Neuronal stem cell (in vitro differentiated cells): ENCODE measurements around the gene GPR108.
"Not testable (repeated sequence)": the region's sequence is repeated elsewhere in the genome, so short reads cannot be mapped to it uniquely, and the experiment has no call there.

ENCODE experiments used
- DNase-seq: peaks from one replicate; pipeline ENCODE4 v3.0.0-alpha.2; 2013; ENCODE audit warnings: low spot score
- H2AFZ ChIP-seq: one replicate; pipeline ENCODE4 v1.6.1; 2013; ENCODE audit warnings: mild to moderate bottlenecking, low read length, inconsistent platforms
- H2AK5ac ChIP-seq: 2 replicates; pipeline ENCODE4 v1.6.1; 2013; ENCODE audit warnings: low read depth, mild to moderate bottlenecking, inconsistent platforms, low read length, moderate library complexity, mixed read lengths
- H2BK120ac ChIP-seq: 2 replicates; pipeline ENCODE4 v1.6.1; 2013; ENCODE audit warnings: low read depth, mild to moderate bottlenecking, inconsistent platforms, low read length, moderate library complexity, mixed read lengths
- H2BK12ac ChIP-seq: one replicate; pipeline ENCODE4 v1.6.1; 2013; ENCODE audit warnings: low read length, inconsistent platforms
- H2BK15ac ChIP-seq: 2 replicates; pipeline ENCODE4 v1.6.1; 2013; ENCODE audit warnings: mild to moderate bottlenecking, low read length, inconsistent platforms, mixed read lengths
- H2BK5ac ChIP-seq: one replicate; pipeline ENCODE4 v1.6.1; 2013; ENCODE audit warnings: inconsistent platforms, mild to moderate bottlenecking, low read length, moderate library complexity
- H3K14ac ChIP-seq: one replicate; pipeline ENCODE4 v1.6.1; 2013; ENCODE audit warnings: low read length, inconsistent platforms
- H3K18ac ChIP-seq: 2 replicates; pipeline ENCODE4 v1.6.1; 2013; ENCODE audit warnings: low read length, inconsistent platforms
- H3K23ac ChIP-seq: 2 replicates; pipeline ENCODE4 v1.6.1; 2013; ENCODE audit warnings: low read depth, mild to moderate bottlenecking, mixed read lengths, low read length, inconsistent platforms; ENCODE audit not compliant: poor library complexity
- H3K27ac ChIP-seq: replicated peaks from 3 replicates; pipeline ENCODE4 v1.5.1; 2013; ENCODE audit warnings: low read length, inconsistent platforms
- H3K27me3 ChIP-seq, 3 experiments: 2 replicates each; pipeline ENCODE4 v1.6.1; 2013; ENCODE audit warnings: low read length in 3 of 3, mild to moderate bottlenecking in 2 of 3, inconsistent platforms in 1 of 3, low read depth in 1 of 3, mixed read lengths in 1 of 3, moderate library complexity in 1 of 3; ENCODE audit not compliant: control insufficient read depth in 3 of 3, insufficient read depth in 3 of 3
- H3K36me3 ChIP-seq, 2 donors: replicated peaks in 1 of 2; 2 replicates each; pipeline ENCODE4 v1.6.1; 2013; ENCODE audit warnings: low read length in 2 of 2; ENCODE audit not compliant: control insufficient read depth in 2 of 2, insufficient read depth in 2 of 2
- H3K4ac ChIP-seq: 2 replicates; pipeline ENCODE4 v1.6.1; 2013; ENCODE audit warnings: inconsistent platforms, mild to moderate bottlenecking, low read length, moderate library complexity
- H3K4me1 ChIP-seq, 2 donors: 1 replicate in 1 of 2; 2 replicates in 1 of 2; pipeline ENCODE4 v1.6.1; 2013; ENCODE audit warnings: low read length in 2 of 2, low read depth in 1 of 2; ENCODE audit not compliant: control insufficient read depth in 2 of 2, insufficient read depth in 1 of 2
- H3K4me2 ChIP-seq: one replicate; pipeline ENCODE4 v1.6.1; 2013; ENCODE audit warnings: mild to moderate bottlenecking, low read length, inconsistent platforms; ENCODE audit not compliant: insufficient read depth, poor library complexity, severe bottlenecking
- H3K4me3 ChIP-seq, 2 donors: 2 replicates each; pipeline ENCODE4 v1.5.1; 2013; ENCODE audit warnings: low read length in 2 of 2, mild to moderate bottlenecking in 2 of 2, inconsistent platforms in 1 of 2, moderate library complexity in 1 of 2
- H3K79me1 ChIP-seq: one replicate; pipeline ENCODE4 v1.6.1; 2013; ENCODE audit warnings: low read depth, mild to moderate bottlenecking, inconsistent platforms, low read length, moderate library complexity
- H3K9ac ChIP-seq: one replicate; pipeline ENCODE4 v1.6.1; 2013; ENCODE audit warnings: mild to moderate bottlenecking, low read depth, low read length, inconsistent platforms; ENCODE audit not compliant: poor library complexity
- H3K9me3 ChIP-seq, 2 donors: replicated peaks in 1 of 2; 2 replicates each; pipeline versions ENCODE3 to v1.6.1; 2013; ENCODE audit warnings: low read length in 2 of 2, mild to moderate bottlenecking in 2 of 2, inconsistent platforms in 1 of 2, low read depth in 1 of 2, mixed read lengths in 1 of 2, moderate library complexity in 1 of 2; ENCODE audit not compliant: control insufficient read depth in 2 of 2, insufficient read depth in 1 of 2
- H4K8ac ChIP-seq: one replicate; pipeline ENCODE4 v1.6.1; 2013; ENCODE audit warnings: low read depth, mild to moderate bottlenecking, inconsistent platforms, low read length, moderate library complexity
- H4K91ac ChIP-seq: one replicate; pipeline ENCODE4 v1.6.1; 2013; ENCODE audit warnings: low read length, low read depth, mild to moderate bottlenecking, inconsistent platforms; ENCODE audit not compliant: poor library complexity
- WGBS, 2 donors: extraction: QIAGEN DNeasy Blood & Tissue Kit; methylation state at CpG; one replicate each; pipeline ENCODE4 v1.1.7; 2013; ENCODE audit warnings: missing lambda C conversion rate in 2 of 2, mixed read lengths in 1 of 2; ENCODE audit not compliant: insufficient read length in 2 of 2, insufficient replicate concordance in 1 of 2; ENCODE audit errors: extremely low coverage in 2 of 2; 5-methylcytosine and 5-hydroxymethylcytosine counted together

The GPR108 gene

GRCh38 chr19:6752256-6753177 lies 15.1 kb upstream of the GPR108 start:
- H3K4me3 ChIP-seq: peak overlapping the region in 1 of 2 donors; percentile 72

GRCh38 chr19:6751189-6751588 lies 13.8 kb upstream of the GPR108 start:
- peaks cover 33 to 59% of the 10 kb centered on the region in 2 donors for H3K36me3 ChIP-seq
- H4K91ac ChIP-seq: no peak overlapping the region
- no CpG with 5 or more reads among the region's 16 CpGs for WGBS, 2 donors

More at GRCh38 chr19:6752256-6753177, 15.1 kb upstream of the GPR108 start:
- Histone ChIP-seq H3K27ac (no peak overlapping the region), H3K14ac (no peak overlapping the region), H2BK12ac (no peak overlapping the region), H4K91ac (no peak overlapping the region), H3K9me3 (no peaks in the 10 kb centered on the region), H3K4ac (no peak overlapping the region), H2BK15ac (peak overlapping the region; percentile 9), H3K9ac (peak overlapping the region; percentile 77), H3K4me1 (peaks cover 0 to 5% of the 10 kb centered on the region in 2 donors), H3K27me3 (no peaks in the 10 kb centered on the region), H2AK5ac (peak overlapping the region; percentile 74), H3K4me2 (peak overlapping the region; percentile 89), H3K18ac (peak overlapping the region; percentile 96), H3K36me3 (peaks cover 23 to 46% of the 10 kb centered on the region in 2 donors), H3K79me1 (no peaks in the 10 kb centered on the region), H4K8ac (no peak overlapping the region), H3K23ac (peak overlapping the region; percentile 98), H2AFZ (no peak overlapping the region), H2BK5ac (no peak overlapping the region), H2BK120ac (no peak overlapping the region)
- no CpG with 5 or more reads among the region's 50 CpGs for WGBS, 2 donors
- no peak for DNase-seq

DNA sequence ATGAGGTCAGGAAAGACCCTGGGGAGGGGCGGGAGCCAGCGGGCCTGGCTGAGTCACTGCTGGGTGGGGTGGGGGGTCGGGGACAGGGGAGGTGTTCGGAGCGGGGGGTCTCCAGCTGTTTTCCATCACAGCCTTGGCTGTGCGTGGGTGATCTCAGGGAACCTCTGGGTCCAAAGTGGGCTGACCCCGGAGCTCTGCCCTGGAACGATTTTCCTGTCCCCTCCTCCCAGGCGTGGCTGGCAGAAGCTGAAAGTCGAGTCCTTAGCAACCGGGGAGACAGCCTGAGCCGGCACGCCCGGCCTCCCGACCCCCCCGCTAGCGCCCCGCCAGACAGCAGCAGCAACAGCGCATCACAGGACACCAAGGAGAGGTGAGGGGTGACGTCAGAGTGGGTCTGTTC lies 12.7 kb upstream of the GPR108 start:
- no peaks in the 10 kb centered on the region for H3K27me3 ChIP-seq
- no peak overlapping the region for H3K9ac ChIP-seq
- H3K4ac ChIP-seq: no peak overlapping the region
- no peak overlapping the region for H2AK5ac ChIP-seq
- no peak overlapping the region for H2BK12ac ChIP-seq
- no peak overlapping the region for H2BK5ac ChIP-seq
- H2AFZ ChIP-seq: no peak overlapping the region
- H3K27ac ChIP-seq: no peak overlapping the region
- no peak for DNase-seq
- H3K14ac ChIP-seq: no peak overlapping the region
- no peak overlapping the region for H3K23ac ChIP-seq
- no peak overlapping the region for H2BK15ac ChIP-seq
- H4K8ac ChIP-seq: no peak overlapping the region
- no peak overlapping the region for H4K91ac ChIP-seq
- no peak overlapping the region for H3K4me2 ChIP-seq
- no peaks in the 10 kb centered on the region for H3K79me1 ChIP-seq
- WGBS, 2 donors: no CpG with 5 or more reads among the region's 20 CpGs
- no peak overlapping the region for H3K18ac ChIP-seq
- no peak overlapping the region for H3K4me3 ChIP-seq
- peaks cover 3 to 9% of the 10 kb centered on the region in 2 donors for H3K9me3 ChIP-seq
- H3K4me1 ChIP-seq: peaks cover 0 to 6% of the 10 kb centered on the region in 2 donors
- no peak overlapping the region for H2BK120ac ChIP-seq
- peaks cover 37 to 68% of the 10 kb centered on the region in 2 donors for H3K36me3 ChIP-seq

More at GRCh38 chr19:6751189-6751588, 13.8 kb upstream of the GPR108 start:
- Histone ChIP-seq H3K27me3 (no peaks in the 10 kb centered on the region), H3K9ac (no peak overlapping the region), H3K9me3 (peaks cover 0 to 9% of the 10 kb centered on the region in 2 donors), H2BK5ac (no peak overlapping the region), H3K79me1 (no peaks in the 10 kb centered on the region), H3K23ac (no peak overlapping the region), H3K4ac (no peak overlapping the region), H2AK5ac (no peak overlapping the region), H4K8ac (no peak overlapping the region), H2AFZ (no peak overlapping the region), H2BK15ac (no peak overlapping the region), H3K4me3 (no peak overlapping the region), H2BK12ac (no peak overlapping the region), H2BK120ac (no peak overlapping the region), H3K4me1 (peaks cover 0 to 5% of the 10 kb centered on the region in 2 donors), H3K18ac (no peak overlapping the region), H3K4me2 (no peak overlapping the region), H3K27ac (no peak overlapping the region), H3K14ac (no peak overlapping the region)
- no peak for DNase-seq

DNA sequence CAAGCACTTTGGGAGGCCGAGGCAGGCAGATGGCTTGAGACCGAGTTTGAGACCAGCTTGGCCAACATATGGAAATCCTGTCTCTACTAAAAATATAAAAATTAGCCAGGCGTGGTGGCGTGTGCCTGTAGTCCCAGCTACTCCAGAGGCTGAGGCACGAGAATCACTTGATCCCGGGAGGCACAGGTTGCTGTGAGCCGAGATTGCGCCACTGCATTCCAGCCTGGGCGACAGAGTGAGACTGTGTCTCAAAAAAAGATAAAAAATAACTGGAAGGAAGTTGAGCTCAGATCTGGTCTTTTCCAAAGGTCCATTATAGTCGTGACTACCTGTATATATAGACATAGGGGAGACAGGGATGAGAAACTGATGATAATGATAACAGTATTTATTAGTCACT lies 11.2 kb upstream of the GPR108 start:
- H2BK120ac ChIP-seq, H3K4me2 ChIP-seq, H3K27ac ChIP-seq, DNase-seq, H3K4me3 ChIP-seq, H3K14ac ChIP-seq, H3K18ac ChIP-seq, H2BK5ac ChIP-seq, H3K4ac ChIP-seq, H2AFZ ChIP-seq, H3K27me3 ChIP-seq, H4K8ac ChIP-seq, H4K91ac ChIP-seq, H3K9ac ChIP-seq, H3K9me3 ChIP-seq, H2AK5ac ChIP-seq, H3K23ac ChIP-seq, H3K79me1 ChIP-seq, H2BK12ac ChIP-seq, H2BK15ac ChIP-seq: not testable (repeated sequence)
- Histone ChIP-seq H3K36me3 (peaks cover 39 to 76% of the 10 kb centered on the region in 2 donors), H3K4me1 (peaks cover 12 to 15% of the 10 kb centered on the region in 2 donors)
- no CpG with 5 or more reads among the region's 10 CpGs for WGBS, 2 donors
